HG03439 (cell line): ENCODE data around the gene RERE.

Experiments used
- ATAC-seq: cut with Tn5 transposase; IDR thresholded peaks from one replicate; pipeline ENCODE4 v1.9.1; 2021; ENCODE audit warnings: mild to moderate bottlenecking, moderate library complexity; ENCODE audit not compliant: unreplicated experiment

RERE gene

GRCh38 chr1:8374356-8374755, 443.1 kb downstream of the RERE start:
- ATAC-seq, result no peak

DNA sequence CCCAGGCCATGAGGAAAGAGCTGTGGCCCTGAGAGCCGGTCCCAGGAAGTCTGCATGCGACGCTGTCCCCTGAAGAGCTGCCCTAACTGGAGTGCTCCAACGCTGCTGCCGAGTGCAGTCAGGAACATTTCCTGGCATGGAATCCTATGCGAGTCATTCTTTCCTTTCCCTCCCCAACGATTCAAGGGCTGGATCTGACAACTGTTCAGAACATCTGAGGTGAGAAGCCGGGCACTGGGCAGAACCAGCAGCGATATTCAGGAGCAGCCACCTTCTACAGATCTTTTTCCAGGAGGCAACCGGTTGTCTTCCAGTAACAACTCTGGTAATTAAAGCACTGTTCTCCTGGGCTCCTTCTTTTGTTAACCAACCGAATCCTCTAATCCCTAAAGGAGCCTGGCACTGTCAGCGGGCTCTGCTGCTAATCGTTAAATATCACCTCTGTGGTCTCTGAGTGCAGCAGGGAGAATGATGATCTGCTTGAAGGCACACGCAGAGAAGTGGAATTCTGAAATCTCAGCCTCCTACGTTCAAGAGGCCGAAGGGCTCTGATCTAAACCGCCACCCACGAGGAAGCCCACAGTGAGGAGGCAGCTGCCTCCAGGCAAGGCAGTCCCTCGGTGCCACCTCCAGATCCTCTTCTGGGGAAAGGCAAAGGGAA, 443.7 kb downstream of the RERE start:
- no peak for ATAC-seq

- ATAC-seq, result no peak
Measured at GRCh38 chr1:8373125-8373524, 444.3 kb downstream of the RERE start.

DNA sequence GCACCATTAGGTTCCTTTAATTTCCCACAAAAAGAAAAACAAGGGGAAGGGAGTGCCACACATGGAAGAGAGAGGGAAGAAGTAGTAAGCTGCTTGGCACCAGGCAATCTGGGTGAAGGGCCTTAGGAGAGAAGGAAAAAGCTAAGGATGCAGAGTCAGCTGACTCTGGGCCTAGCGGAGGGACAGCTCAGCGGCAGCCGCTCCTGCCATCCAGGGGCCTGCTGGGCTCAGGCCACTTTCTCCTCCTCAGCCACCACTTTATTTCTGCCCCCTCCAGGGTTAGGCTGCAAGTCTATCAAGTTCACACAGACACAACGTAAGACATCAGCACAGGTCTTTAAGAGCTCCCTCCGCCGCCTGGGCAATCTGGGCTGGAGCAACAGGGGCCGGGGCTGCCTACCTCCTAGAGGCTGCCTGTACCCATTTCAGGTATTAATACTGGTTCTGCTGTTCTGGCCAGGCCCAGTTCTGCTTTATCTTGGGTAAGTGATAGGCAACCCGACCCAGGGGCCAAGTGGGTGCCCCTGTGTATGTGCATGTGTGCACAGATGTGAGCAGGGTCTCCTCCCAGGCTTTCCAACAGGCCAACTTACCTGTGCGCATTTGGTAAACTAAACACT, 446.0 kb downstream of the RERE start:
- ATAC-seq, result no peak

DNA sequence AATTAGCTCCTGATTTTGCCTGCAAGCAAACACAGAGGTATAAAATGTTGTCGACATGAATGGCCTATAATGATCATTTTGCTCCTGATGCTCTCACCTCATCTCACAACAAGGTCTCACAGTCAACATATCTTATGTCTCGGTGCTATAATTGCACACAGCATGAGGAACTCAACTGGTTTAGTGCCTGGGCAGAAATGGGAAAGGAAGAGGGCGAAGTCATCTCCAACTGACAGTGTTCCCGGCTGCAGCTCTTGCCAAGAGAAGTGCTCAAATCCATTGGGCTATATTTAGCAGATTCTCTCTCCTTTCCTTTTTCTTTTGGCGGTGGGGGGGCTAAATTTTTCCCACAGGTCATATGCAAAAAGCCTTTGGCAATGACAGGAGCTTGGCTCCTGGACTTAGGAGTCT, 446.5 kb downstream of the RERE start:
- ATAC-seq, result no peak

- ATAC-seq, result no peak
Measured at GRCh38 chr1:8370046-8370881, 447.2 kb downstream of the RERE start.

DNA sequence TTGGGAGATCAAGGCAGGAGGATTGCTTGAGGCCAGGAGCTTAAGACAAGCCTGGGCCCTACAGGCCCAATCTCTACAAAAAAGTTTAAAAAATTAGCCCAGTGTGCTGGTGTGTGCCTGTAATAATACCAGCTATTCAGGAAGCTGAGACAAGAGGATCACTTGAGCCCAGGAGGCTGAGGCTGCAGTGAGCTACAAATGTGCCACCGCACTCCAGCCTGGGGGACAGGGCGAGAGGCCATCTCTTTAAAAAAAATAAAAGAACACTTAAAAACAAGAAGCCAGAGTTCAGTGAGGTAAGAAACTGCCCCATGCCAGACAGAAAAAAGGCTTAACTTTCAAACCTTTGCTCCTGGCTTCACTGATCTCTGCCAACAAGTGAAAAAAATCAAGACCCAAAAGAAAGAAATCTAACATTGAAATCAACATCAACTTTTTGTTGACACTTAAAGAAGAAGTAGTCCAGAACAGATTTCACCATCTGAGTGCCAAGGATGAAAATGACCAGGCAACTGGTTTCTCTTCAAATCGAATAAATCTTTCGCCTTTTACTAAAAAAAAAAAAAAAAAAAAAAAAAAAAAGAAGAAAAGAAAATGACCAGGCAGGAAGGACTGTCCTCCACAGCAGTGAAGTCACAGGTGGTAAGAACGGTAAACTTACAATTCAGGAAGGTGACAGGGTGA, 448.3 kb downstream of the RERE start:
- ATAC-seq, result no peak

DNA sequence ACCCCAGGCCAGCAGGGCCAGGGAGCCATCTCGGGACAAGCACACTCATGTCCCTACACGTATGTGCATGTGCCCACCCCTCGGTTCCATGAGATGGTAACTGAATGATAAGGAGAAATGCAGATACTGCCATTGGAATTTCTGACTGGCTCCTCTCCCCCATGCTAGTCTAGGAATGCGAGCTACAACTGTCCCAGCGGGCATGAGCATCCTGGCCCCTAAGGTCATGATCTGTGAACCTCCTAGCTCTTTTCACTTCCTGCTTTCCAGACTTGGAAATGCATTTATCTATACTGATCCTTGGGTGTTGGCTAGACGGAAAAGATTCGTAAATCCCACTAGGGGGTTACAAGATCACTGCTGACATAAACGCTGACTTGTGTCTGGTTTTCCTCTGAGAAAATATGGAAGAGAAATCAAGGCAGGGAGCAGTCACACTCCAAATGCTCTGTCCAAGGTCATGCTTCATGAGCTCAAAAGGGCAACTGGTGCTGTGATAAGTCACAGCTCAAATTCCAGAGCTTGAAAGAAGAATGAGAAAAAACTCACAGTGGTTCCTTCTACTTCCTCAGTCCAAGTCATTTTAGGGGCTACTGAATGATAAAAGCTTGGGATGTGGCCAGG, 449.8 kb downstream of the RERE start:
- ATAC-seq, result no peak

GRCh38 chr1:8365661-8366362, 451.6 kb downstream of the RERE start:
- ATAC-seq, result no peak

GRCh38 chr1:8364528-8365442, 452.7 kb downstream of the RERE start:
- ATAC-seq, result no peak

DNA sequence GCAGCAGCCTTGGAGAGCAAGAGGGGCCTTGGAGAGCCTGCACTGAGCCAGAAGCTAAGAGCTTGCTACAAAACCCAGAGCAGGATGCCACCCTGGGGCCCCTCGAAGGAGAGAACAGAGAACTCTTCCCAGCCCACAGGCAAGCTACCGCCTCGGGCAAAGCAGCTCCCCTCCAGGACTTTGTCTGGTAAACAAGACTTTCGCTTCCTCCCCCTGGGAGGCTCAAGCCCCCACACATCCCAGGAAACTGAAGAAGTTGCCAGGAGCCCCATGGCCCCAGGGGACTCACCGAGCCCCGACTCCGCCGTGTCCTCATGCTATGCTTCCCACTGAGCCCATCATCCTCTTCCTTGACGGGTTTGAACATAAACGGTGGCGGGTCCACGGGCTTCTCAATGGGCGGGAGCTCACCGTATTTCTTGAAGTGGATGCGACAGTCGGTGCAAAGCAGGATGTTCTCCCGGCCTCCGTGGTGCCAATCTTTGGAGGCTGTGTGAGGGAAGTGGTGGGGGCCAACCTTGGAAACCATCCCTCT, 453.6 kb downstream of the RERE start:
- no peak for ATAC-seq

DNA sequence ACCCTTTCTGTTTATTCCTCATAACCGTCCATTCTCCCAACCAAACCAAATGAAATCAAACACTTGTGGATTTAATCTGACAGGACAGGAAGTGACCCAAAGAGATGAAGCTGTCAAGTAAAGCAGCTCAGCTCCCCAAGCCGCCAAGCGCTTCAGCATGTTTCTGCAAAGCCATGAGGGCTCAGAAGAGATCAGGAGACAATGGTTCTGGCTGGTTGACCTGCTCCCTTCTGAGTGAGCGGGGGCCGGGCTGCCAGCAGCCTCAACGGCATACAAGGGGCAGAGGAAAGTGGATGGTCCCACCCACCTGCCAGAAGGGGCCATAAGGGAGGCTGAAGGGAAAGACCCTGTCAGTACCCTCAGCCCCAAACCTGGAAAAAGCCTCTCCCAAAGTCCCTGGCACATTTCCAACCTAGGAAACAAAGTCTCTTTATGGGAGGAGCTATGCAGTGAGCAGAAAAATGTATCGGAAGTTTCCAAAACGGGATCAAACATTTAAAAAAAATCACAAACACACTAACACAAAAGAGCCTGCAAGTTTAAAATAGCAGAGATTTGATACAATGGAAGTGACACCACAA, 454.2 kb downstream of the RERE start:
- ATAC-seq, result no peak

DNA sequence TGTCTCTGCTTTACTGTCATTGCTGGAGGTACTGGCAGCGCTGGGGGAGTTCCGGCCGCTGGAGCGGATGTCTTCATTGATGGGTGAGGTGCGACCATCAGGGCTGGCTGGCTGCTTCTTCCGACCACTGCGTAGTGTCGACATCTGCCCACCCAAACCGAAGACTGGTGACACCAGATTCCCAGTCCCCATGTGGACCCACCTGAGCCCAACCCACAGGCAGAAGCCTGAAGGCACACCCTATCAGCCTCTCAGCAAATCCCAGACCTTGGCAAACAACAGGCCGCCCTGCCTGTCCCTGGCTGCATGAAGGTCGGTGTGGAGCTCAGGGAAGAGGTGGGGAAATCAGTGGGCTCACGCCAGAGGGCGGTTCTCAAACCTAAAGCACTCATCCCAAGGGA, 454.7 kb downstream of the RERE start:
- no peak for ATAC-seq

GRCh38 chr1:8361198-8361849, 456.1 kb downstream of the RERE start:
- no peak for ATAC-seq

GRCh38 chr1:8360493-8361197, 456.8 kb downstream of the RERE start:
- no peak for ATAC-seq

GRCh38 chr1:8359617-8360481, 457.6 kb downstream of the RERE start:
- no peak for ATAC-seq
